Measurements from ENCODE around the gene A4GNT. TPM values are rescaled to one million over a fixed set of nuclear protein-coding genes. Genes with fewer than 3 reads are reported as not detected.

The A4GNT gene
- polyA plus RNA-seq (2013): 0.13 TPM

DNA sequence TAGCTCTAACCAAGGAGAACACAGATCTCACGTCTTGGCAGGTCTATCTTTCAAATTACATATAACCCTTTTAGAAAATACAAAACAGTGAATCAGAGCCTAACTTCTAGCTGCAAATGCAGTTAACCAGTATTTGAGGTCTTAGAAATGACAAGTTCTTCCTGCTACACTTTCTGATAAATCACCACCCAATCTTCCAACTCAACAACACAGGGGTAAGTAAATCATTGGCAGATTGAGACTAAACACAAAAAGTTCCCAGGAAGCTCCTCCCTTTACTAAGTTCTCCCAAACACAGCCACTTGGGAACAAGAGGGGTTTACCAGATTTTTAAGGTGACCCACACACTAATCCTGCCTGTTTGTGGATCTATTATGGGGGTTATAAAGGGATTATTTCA, at the start of gene A4GNT:
A4GNT (minus strand) TSS at position 152 of the 400 bp plus-strand sequence. CDS start 1,134 bp downstream, outside the sequence.
- Histone ChIP-seq H3K27me3 (replicated peaks in 2 of 5; ENCODE audit: control insufficient read depth in 4 of 5, insufficient read depth in 5 of 5, low read length in 4 of 5) (no peaks in the 10 kb centered on the region), H3K27ac (ENCODE audit: insufficient read depth in 1 of 2, low read depth in 1 of 2, low read length in 2 of 2, poor library complexity in 1 of 2, severe bottlenecking in 2 of 2) (no peak within 1 kb of the TSS), H3K4me1 (ENCODE audit: control extremely low read depth in 1 of 4, control insufficient read depth in 4 of 4, insufficient read depth in 4 of 4, low read length in 3 of 4) (peaks cover 16 to 31% (median 24%) of the 10 kb centered on the region in 4 experiments), H3K4me3 (ENCODE audit: control insufficient read depth in 1 of 7, extremely low read depth in 1 of 7, insufficient read depth in 4 of 7, low read depth in 2 of 7, low read length in 6 of 7) (no peak within 1 kb of the TSS), H3K36me3 (ENCODE audit: control insufficient read depth in 4 of 4, insufficient read depth in 4 of 4, low read length in 3 of 4) (no peaks in the 10 kb centered on the region), H3K9me3 (ENCODE audit: control extremely low read depth in 1 of 5, control insufficient read depth in 4 of 5, insufficient read depth in 2 of 5, low read depth in 1 of 5, low read length in 4 of 5) (no peaks in the 10 kb centered on the region)
- no peak for DNase-seq
- POLR2A ChIA-PET: no interaction called here
- 100% methylated on average over 1 of the region's 1 CpG for WGBS (ENCODE audit: insufficient coverage)
- CTCF ChIA-PET: interaction anchor here (2.7 kb wide), 1 partner anchor 14 kb away, joined by 18 read pairs; no protein-coding TSS in a partner anchor

GRCh38 chr3:138180375-138181029, 48.3 kb upstream of the A4GNT start:
- Histone ChIP-seq H3K4me1 (ENCODE audit: control extremely low read depth in 1 of 4, control insufficient read depth in 4 of 4, insufficient read depth in 4 of 4, low read length in 3 of 4) (no peaks in the 10 kb centered on the region), H3K27ac (ENCODE audit: insufficient read depth in 1 of 2, low read depth in 1 of 2, low read length in 2 of 2, poor library complexity in 1 of 2, severe bottlenecking in 2 of 2) (no peak overlapping the region), H3K4me3 (ENCODE audit: control insufficient read depth in 1 of 7, extremely low read depth in 1 of 7, insufficient read depth in 4 of 7, low read depth in 2 of 7, low read length in 6 of 7) (no peak overlapping the region), H3K27me3 (replicated peaks in 2 of 5; ENCODE audit: control insufficient read depth in 4 of 5, insufficient read depth in 5 of 5, low read length in 4 of 5) (no peaks in the 10 kb centered on the region), H3K36me3 (ENCODE audit: control insufficient read depth in 4 of 4, insufficient read depth in 4 of 4, low read length in 3 of 4) (no peaks in the 10 kb centered on the region), H3K9me3 (ENCODE audit: control extremely low read depth in 1 of 5, control insufficient read depth in 4 of 5, insufficient read depth in 2 of 5, low read depth in 1 of 5, low read length in 4 of 5) (no peaks in the 10 kb centered on the region)
- ChIA-PET POLR2A (interaction anchor here (0.8 kb wide), 1 partner anchor 46 kb away, joined by 3 read pairs; no protein-coding TSS in a partner anchor), CTCF (interaction anchor here (0.5 to 4.3 kb wide), 11 partner anchors 33 to 252 kb away, joined by 3 to 24 read pairs (median 4); partner anchors contain the start of gene MRAS)
- WGBS (ENCODE audit: insufficient coverage): 0% methylated on average over 1 of the region's 2 CpGs
- DNase-seq: peak; percentile 49 to 62 (median 56)

DNA sequence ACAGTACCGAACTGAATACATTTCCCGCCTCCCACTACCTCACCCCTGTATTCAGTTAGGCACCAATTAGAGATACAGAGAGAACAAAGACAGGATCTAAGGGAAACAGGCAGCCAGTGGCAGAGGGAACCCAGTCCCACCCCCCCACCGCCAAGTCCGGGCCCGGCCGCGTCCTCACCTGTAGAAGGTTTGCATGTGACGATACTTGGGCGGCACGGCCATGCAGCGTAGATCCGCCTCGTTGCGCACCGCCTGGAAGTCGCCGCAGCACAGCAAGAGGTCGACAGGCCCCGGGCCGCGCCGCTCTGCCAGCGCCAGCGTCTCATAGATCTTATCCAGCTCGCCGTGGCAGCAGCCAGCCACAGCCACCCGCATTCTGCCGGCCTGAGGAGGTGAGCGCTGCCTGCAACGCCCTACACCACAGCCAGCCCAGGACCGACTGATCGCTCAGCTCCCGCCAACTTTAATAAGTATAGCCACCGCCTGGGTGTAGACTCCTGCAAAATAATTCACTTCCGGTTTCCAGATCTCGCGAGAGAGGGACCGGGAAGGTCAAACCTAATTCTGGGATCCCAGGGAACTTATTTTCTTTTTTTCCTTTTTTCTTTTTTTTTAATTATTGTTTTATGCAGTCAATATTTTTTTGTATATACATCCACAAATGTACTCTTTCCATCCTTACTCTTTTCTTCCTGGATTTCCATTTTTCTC, 42.4 kb upstream of the A4GNT start, which contains the start of gene DBR1:
DBR1 (minus strand) TSS at position 501 of the 711 bp plus-strand sequence; CDS start at position 375, 126 bp downstream.
- H3K27me3 ChIP-seq (replicated peaks in 2 of 5; ENCODE audit: control insufficient read depth in 4 of 5, insufficient read depth in 5 of 5, low read length in 4 of 5): no peaks in the 10 kb centered on the region
- peak within 1 kb of the TSS; percentile 64 to 95 (median 84) for H3K4me3 ChIP-seq (ENCODE audit: control insufficient read depth in 1 of 7, extremely low read depth in 1 of 7, insufficient read depth in 4 of 7, low read depth in 2 of 7, low read length in 6 of 7)
- H3K36me3 ChIP-seq (ENCODE audit: control insufficient read depth in 4 of 4, insufficient read depth in 4 of 4, low read length in 3 of 4): peaks cover 3 to 21% (median 9%) of the 10 kb centered on the region in 4 experiments
- no peaks in the 10 kb centered on the region for H3K9me3 ChIP-seq (ENCODE audit: control extremely low read depth in 1 of 5, control insufficient read depth in 4 of 5, insufficient read depth in 2 of 5, low read depth in 1 of 5, low read length in 4 of 5)
- peaks cover 7 to 16% (median 13%) of the 10 kb centered on the region in 4 experiments for H3K4me1 ChIP-seq (ENCODE audit: control extremely low read depth in 1 of 4, control insufficient read depth in 4 of 4, insufficient read depth in 4 of 4, low read length in 3 of 4)
- WGBS (ENCODE audit: insufficient coverage): 0% methylated on average over 16 of the region's 38 CpGs
- peak; percentile 84 to 90 (median 88) for DNase-seq
- POLR2A ChIA-PET: interaction anchor here (0.6 to 1.0 kb wide), 6 partner anchors 12 to 81 kb away, joined by 3 to 6 read pairs (median 3); partner anchors contain the start of gene ARMC8
- CTCF ChIA-PET: interaction anchor here (1.0 to 1.9 kb wide), 5 partner anchors 11 to 70 kb away, joined by 3 to 5 read pairs (median 3); no protein-coding TSS in a partner anchor
- peak within 1 kb of the TSS; percentile 46 to 81 for H3K27ac ChIP-seq (ENCODE audit: insufficient read depth in 1 of 2, low read depth in 1 of 2, low read length in 2 of 2, poor library complexity in 1 of 2, severe bottlenecking in 2 of 2)

DNA sequence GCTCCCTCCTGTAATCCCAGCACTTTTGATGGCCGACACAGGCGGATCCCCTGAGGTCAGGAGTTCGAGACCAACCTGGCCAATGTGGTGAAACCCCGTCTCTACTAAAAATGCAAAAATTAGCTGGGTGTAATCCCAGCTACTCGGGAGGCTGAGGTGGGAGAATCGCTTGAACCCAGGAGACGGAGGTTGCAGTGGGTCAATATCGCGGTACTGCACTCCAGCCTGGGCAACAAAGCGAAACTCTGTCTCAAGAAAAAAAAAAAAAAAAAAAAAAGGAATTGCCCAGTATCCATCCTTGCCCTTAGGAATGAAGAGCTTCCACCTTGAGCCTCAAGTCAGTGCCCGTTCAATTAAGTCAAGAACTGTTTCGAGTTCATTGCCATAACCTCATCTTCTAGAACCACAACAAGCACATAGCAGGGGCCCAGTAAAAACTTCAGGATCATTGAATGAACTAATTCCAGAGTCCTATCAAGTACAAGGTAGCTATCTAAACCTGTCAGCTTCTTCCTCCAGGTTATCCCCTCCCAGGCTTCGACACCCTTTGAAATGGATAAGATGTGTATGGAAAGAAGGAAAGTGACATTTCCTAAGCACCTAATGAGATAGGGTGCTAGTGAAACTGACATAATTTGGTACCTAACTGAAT, 41.7 kb upstream of the A4GNT start:
- Histone ChIP-seq H3K27ac (ENCODE audit: insufficient read depth in 1 of 2, low read depth in 1 of 2, low read length in 2 of 2, poor library complexity in 1 of 2, severe bottlenecking in 2 of 2) (peak overlapping the region; percentile 46 to 81), H3K4me3 (ENCODE audit: control insufficient read depth in 1 of 7, extremely low read depth in 1 of 7, insufficient read depth in 4 of 7, low read depth in 2 of 7, low read length in 6 of 7) (peak overlapping the region in 6 of 7 experiments; percentile 76 to 95 (median 84)), H3K27me3 (replicated peaks in 2 of 5; ENCODE audit: control insufficient read depth in 4 of 5, insufficient read depth in 5 of 5, low read length in 4 of 5) (no peaks in the 10 kb centered on the region), H3K36me3 (ENCODE audit: control insufficient read depth in 4 of 4, insufficient read depth in 4 of 4, low read length in 3 of 4) (peaks cover 7 to 24% (median 12%) of the 10 kb centered on the region in 4 experiments), H3K9me3 (ENCODE audit: control extremely low read depth in 1 of 5, control insufficient read depth in 4 of 5, insufficient read depth in 2 of 5, low read depth in 1 of 5, low read length in 4 of 5) (no peaks in the 10 kb centered on the region), H3K4me1 (ENCODE audit: control extremely low read depth in 1 of 4, control insufficient read depth in 4 of 4, insufficient read depth in 4 of 4, low read length in 3 of 4) (peaks cover 7 to 16% (median 13%) of the 10 kb centered on the region in 4 experiments)
- POLR2A ChIA-PET: interaction anchor here (0.6 to 1.0 kb wide), 3 partner anchors 14 to 23 kb away, joined by 3 read pairs; no protein-coding TSS in a partner anchor
- CTCF ChIA-PET: interaction anchor here (1.0 to 1.9 kb wide), 4 partner anchors 10 to 70 kb away, joined by 3 to 5 read pairs (median 3); no protein-coding TSS in a partner anchor
- peak in 1 of 3 donors; percentile 26 for DNase-seq
- 86% methylated on average over 12 of the region's 13 CpGs for WGBS (ENCODE audit: insufficient coverage)

GRCh38 chr3:138172625-138173024, 40.4 kb upstream of the A4GNT start:
- POLR2A ChIA-PET: interaction anchor here (0.7 kb wide), 1 partner anchor 129 kb away, joined by 6 read pairs; no protein-coding TSS in a partner anchor
- Histone ChIP-seq H3K36me3 (ENCODE audit: control insufficient read depth in 4 of 4, insufficient read depth in 4 of 4, low read length in 3 of 4) (peaks cover 9 to 27% (median 18%) of the 10 kb centered on the region in 4 experiments), H3K27me3 (replicated peaks in 2 of 5; ENCODE audit: control insufficient read depth in 4 of 5, insufficient read depth in 5 of 5, low read length in 4 of 5) (no peaks in the 10 kb centered on the region), H3K4me3 (ENCODE audit: control insufficient read depth in 1 of 7, extremely low read depth in 1 of 7, insufficient read depth in 4 of 7, low read depth in 2 of 7, low read length in 6 of 7) (no peak overlapping the region), H3K9me3 (ENCODE audit: control extremely low read depth in 1 of 5, control insufficient read depth in 4 of 5, insufficient read depth in 2 of 5, low read depth in 1 of 5, low read length in 4 of 5) (no peaks in the 10 kb centered on the region), H3K27ac (ENCODE audit: insufficient read depth in 1 of 2, low read depth in 1 of 2, low read length in 2 of 2, poor library complexity in 1 of 2, severe bottlenecking in 2 of 2) (no peak overlapping the region), H3K4me1 (ENCODE audit: control extremely low read depth in 1 of 4, control insufficient read depth in 4 of 4, insufficient read depth in 4 of 4, low read length in 3 of 4) (peaks cover 7 to 16% (median 13%) of the 10 kb centered on the region in 4 experiments)
- CTCF ChIA-PET: interaction anchor here (0.7 to 1.8 kb wide), 4 partner anchors 15 to 244 kb away, joined by 3 read pairs; no protein-coding TSS in a partner anchor
- no peak for DNase-seq
- WGBS (ENCODE audit: insufficient coverage): 63% methylated on average over 1 of the region's 2 CpGs

GRCh38 chr3:138165061-138165460, 32.9 kb upstream of the A4GNT start:
- no peaks in the 10 kb centered on the region for H3K9me3 ChIP-seq (ENCODE audit: control extremely low read depth in 1 of 5, control insufficient read depth in 4 of 5, insufficient read depth in 2 of 5, low read depth in 1 of 5, low read length in 4 of 5)
- DNase-seq: no peak
- no peak overlapping the region for H3K27ac ChIP-seq (ENCODE audit: insufficient read depth in 1 of 2, low read depth in 1 of 2, low read length in 2 of 2, poor library complexity in 1 of 2, severe bottlenecking in 2 of 2)
- no peak overlapping the region for H3K4me3 ChIP-seq (ENCODE audit: control insufficient read depth in 1 of 7, extremely low read depth in 1 of 7, insufficient read depth in 4 of 7, low read depth in 2 of 7, low read length in 6 of 7)
- CTCF ChIA-PET: no interaction called here
- peaks cover 20 to 73% (median 53%) of the 10 kb centered on the region in 4 experiments for H3K36me3 ChIP-seq (ENCODE audit: control insufficient read depth in 4 of 4, insufficient read depth in 4 of 4, low read length in 3 of 4)
- no peaks in the 10 kb centered on the region for H3K27me3 ChIP-seq (replicated peaks in 2 of 5; ENCODE audit: control insufficient read depth in 4 of 5, insufficient read depth in 5 of 5, low read length in 4 of 5)
- POLR2A ChIA-PET: no interaction called here
- no peaks in the 10 kb centered on the region for H3K4me1 ChIP-seq (ENCODE audit: control extremely low read depth in 1 of 4, control insufficient read depth in 4 of 4, insufficient read depth in 4 of 4, low read length in 3 of 4)
- WGBS (ENCODE audit: insufficient coverage): 100% methylated on average over 2 of the region's 2 CpGs
